ENCODE measurements around the gene ARHGEF17.

DNA sequence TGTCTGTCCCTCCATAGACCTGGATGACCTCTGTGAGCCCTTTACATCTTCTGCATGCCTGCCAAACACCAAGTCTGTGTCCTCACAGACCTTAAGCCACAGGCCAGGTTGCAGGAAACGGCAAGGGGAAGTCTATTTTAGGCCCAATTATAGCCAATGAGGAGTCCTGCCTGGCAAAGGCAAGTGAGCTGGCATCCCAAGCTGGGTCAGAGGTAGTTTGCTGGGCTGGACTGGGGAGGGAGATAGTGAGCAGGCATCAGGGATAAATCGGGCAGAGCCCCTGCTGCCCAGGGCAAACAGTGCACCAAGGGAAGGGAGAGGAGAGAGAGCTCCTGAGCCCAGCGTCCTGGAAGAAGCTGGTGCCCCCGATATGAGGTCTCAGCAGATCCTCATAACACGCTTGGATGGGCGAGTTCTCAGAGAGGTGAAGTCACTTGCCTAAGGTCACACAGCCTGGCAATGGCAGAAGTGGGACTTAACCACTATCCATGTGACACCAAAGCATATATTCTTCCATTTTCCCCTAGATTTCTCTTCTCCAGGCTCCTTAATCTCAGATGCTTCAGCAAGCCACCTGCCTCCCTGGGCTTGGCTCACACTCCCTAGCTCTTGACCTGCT lies 64.4 kb downstream of the ARHGEF17 start:
- TF ChIP-seq EZH2 (IDR thresholded peaks at IDR 0.05; ENCODE audit: insufficient read depth, poor library complexity, severe bottlenecking) (no peak), EZH2phosphoT487 (IDR thresholded peaks at IDR 0.05; ENCODE audit: insufficient read depth, low read depth) (no peak)

Measured in GM23248 (cell line).